COLO829 (cell line): Measurements from ENCODE around the gene SAPCD1.
A peak's percentile ranks its signal among the peaks of the same experiment; 100 is the strongest.

Source experiments
- DNase-seq: peaks from one replicate; pipeline ENCODE4 v3.0.0; 2012; ENCODE audit warnings: low spot score

The SAPCD1 gene

GRCh38 chr6:31762356-31762755 is at the start of gene SAPCD1:
TSS of gene SAPCD1 (plus strand) at chr6:31762656. CDS start at chr6:31763055, 399 bp downstream.
- no peak for DNase-seq

- DNase-seq: no peak
Observed at GRCh38 chr6:31713465-31713864, 49.0 kb upstream of the SAPCD1 start.

DNA sequence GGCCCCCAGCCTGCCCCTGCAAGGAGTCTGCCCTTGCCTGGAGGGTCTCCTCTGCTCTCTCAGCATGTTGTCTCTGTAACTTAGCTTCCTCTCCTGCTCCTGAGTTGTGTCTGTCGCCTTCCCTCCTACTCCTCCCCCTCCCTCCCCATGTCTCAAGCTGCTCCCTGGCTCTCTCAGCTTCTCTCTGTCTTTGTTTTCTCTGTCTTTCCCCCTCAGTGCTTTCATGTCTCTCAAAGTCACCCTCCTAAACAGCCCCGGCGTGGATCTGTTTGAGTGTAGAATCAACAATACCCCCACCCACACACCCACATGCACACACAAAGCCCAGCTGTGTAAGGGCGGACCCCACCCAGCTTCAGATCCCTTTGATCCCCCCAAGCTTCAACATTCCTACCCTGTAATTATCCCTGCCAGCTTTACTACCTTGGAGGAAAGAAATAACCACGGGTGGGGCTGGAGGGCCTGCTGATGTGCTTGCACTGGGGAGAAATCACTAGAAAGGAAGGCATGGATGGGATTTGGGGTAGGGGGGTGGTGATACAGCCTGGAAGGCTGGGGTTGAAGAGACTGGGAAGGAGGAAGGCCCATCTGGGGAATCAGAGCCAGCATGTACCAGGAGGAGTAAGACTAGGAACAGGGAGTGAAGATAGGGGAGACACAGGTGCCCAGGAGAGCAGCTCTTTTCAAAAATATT is 48.3 kb upstream of the SAPCD1 start:
- DNase-seq: no peak

GRCh38 chr6:31715022-31715958 is 47.2 kb upstream of the SAPCD1 start, which contains the start of gene LY6G6D:
TSS of gene LY6G6D (plus strand) at chr6:31715348. CDS start at chr6:31715356, 8 bp downstream.
- DNase-seq: no peak

- no peak for DNase-seq
Observed at GRCh38 chr6:31717499-31718222, 44.8 kb upstream of the SAPCD1 start.

DNA sequence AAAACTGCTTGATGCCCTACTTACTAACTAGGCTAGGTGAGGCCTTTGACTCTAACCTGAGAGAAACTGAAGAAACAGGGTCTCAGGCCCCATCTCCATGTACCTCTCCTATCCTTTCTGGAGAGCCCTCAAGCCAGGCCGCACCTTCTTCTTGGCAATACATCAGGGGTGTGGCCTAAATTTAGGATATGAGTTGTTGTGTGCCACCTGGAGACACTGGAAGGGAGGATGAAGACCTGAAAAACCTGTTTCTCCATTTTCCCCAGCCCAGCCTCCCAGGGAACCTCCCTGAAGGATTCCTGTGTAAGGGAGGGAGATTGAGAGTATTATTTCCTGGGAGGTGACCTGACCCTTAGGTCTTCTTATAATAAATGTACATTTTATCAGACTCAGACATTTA is 44.2 kb upstream of the SAPCD1 start:
- DNase-seq: no peak

DNA sequence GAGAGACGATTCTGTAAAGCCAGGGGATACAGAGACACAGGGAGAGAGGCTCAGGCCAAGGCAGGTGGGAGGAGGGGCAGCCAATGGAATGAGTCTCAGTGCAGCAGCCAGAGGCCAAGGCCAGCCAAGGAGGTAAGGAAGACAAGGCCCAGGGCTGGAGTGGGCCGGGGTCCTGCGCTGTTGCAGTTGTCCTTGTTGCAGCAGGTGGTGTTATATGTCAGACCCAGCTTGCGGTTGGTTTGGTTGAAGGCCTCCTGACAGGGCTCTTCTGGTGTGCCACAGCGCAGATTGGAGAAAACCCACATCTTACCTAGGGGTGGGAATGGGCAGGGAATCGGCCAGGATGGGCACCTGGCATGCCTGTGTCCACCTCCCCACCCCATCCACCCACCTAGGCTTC is 43.5 kb upstream of the SAPCD1 start:
- no peak for DNase-seq

DNA sequence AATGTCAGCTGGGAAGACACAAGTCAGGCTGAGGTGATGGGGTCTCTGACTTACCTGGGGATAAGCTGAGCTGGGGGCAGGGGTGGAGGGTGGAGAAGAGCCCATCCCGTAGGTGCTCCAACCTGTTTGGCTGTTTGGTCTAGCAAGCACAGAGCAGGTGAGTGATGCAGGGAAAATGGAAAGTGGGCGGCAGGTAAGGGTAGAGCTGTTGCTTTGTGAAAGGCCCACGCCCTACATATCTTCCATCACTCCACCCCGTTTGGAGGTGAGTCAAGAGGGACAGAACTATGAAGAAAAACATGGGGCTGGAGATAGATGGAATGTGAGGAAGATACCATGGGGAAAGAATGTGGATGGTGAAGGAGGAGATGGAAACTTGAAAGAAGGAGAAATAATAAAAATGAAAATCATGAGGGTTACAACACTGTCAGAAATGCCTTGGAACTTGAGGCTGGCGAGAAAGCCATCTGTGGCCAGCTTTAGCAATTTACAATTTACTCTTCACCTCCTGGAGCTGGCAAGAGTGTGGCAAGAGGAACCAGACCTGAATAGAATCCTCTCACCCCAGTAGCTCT is 42.2 kb upstream of the SAPCD1 start:
- DNase-seq: no peak

GRCh38 chr6:31721351-31722020 is 41.0 kb upstream of the SAPCD1 start, which contains the start of gene LY6G6C:
TSS of gene LY6G6C (minus strand) at chr6:31721746. CDS start at chr6:31721679, 67 bp downstream.
- no peak for DNase-seq

DNA sequence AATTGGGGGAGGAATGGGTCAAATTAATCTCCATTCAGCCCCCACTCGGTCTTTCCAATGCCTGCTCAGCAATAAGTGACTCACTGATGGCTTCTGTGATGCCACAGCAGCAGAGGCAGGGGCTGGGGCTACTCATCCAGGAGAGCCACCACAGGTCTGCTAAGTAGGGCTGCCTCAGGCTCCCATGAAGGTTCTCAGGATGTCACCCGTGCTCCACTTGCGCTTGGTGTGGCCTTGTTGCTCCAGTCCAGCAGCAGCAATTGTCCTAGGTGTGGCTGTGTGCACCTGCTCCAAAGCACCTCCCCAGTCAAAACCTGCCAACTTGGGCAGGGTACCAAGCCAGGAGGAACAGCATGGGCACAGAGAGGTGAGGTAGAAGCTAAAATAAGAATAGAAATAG is 40.3 kb upstream of the SAPCD1 start:
- no peak for DNase-seq

DNA sequence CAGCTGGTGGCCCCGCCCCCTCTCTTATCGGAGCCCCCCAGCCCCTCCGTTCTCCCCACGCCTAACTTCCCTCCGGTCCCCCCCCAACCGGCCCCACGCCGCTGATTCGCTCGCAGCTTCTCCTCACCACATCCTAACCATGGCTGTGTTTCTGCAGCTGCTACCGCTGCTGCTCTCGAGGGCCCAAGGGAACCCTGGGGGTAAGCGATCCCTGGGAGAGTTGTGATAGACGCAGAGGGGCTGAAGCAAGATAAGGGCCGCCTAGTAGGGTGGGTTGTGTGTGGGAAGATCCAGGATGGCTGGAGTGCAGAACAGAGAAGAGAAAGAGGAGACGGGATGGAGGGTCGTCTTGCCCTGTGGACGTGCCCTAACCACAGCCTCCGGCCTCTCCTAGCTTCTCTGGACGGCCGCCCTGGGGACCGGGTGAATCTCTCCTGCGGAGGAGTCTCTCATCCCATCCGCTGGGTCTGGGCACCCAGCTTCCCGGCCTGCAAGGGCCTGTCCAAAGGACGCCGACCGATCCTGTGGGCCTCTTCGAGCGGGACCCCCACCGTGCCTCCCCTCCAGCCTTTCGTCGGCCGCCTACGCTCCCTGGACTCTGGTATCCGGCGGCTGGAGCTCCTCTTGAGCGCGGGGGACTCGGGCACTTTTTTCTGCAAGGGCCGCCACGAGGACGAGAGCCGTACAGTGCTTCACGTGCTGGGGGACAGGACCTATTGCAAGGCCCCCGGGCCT is 39.0 kb upstream of the SAPCD1 start, which contains the start of gene MPIG6B:
MPIG6B (plus strand) TSS at position 129 of the 735 bp plus-strand sequence; CDS start at position 140, 11 bp downstream.
- no peak for DNase-seq

DNA sequence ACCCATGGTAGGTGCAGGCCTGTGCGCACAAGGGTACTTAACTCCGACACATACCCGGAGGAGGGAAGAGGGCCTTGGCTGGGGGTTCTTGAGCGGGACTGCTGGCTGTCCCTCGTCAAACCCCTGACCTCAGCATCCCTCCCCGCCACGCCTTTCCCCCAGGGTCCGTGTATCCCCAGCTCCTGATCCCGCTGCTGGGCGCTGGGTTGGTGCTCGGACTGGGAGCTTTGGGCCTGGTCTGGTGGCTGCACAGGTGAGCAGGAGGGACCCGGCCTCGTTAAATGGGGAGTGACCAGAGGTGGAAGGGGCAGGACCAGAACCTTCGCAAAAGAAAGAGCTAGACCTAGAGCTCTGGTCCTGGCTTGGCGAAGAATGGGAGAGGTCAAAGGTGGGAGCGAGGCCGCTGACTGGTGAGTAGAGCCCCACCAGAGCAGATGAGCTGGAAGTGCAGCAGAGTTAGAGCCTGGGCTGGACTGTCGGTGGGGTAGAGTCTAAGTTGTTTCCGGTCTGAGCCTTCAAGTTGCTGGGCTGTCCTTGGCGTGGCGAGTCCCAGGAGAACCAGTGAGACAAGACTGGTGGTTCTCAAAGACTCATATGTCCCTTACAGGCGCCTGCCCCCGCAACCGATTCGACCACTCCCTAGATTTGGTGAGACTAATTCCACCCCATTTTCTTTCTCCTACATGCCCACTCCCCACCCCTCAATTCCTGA is 38.3 kb upstream of the SAPCD1 start:
- no peak for DNase-seq

DNA sequence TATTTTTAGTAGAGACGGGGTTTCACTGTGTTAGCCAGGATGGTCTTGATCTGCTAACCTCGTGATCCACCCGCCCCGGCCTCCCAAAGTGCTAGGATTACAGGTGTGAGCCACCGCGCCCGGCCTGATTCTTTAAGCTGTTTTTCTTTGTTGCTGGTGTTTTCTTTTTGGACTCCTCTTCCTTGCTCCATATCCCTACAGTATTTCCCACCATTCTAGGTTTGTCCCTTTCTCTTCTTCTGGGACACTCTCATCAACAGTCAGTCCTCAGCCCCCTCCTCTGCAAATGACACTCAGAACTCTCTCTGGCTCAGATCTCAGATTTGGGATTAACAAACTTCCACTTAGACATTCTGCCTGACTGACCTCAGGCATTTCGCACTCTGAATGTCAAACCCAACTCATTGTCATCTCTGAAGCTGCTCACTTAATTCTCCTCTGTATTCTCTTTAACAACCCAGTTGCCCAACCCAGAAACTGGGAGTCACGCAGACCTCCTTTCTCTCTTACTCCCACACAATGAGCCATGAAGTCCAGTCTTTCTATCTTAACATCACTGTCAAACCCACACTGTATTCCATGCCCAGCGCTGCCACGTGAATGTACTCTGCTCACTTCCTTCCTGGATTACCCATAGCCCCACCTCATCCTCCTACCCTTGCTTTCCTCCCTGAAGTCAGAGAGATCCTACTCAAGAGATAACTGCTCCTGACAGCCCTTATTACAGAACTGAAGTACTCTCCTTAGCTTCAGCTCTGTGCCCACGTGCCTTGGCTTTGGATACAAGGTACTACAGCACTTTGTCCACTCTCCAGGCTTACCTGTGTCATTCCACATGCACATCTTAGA is 36.7 kb upstream of the SAPCD1 start:
- DNase-seq: peak; percentile 84

DNA sequence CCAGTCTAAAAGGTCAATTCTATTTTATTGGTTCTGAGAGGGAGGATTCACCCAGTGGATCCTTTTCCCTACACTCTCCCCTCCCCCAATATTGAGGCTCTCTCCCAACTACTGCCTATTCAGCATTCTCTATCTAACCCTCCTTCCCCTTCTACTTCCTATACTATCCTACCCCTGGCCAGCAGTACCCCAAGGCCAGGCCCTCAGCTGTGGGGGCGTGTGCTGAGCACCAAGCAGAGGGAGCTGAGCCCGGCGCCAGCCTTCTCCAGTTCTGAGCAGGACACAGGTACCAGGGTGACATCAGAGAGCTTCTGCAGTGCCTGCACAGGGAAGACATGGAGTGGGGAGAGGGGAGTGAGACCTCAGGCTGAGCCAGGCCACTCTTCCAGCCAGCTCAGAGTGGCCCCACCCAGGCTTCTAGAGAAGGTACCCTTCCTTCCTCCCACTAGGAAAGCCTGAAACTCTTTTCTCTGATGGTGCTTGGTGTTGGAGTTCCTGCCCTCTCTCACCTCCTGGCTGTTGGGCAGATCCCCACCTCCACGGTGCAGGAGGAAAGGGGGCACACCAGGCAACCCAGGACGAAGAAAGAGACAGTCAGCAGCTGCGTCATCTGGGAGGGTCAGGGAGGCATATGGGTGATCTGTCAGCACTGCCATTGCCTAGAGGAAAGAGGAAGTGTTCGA is 35.3 kb upstream of the SAPCD1 start:
- DNase-seq: no peak

DNA sequence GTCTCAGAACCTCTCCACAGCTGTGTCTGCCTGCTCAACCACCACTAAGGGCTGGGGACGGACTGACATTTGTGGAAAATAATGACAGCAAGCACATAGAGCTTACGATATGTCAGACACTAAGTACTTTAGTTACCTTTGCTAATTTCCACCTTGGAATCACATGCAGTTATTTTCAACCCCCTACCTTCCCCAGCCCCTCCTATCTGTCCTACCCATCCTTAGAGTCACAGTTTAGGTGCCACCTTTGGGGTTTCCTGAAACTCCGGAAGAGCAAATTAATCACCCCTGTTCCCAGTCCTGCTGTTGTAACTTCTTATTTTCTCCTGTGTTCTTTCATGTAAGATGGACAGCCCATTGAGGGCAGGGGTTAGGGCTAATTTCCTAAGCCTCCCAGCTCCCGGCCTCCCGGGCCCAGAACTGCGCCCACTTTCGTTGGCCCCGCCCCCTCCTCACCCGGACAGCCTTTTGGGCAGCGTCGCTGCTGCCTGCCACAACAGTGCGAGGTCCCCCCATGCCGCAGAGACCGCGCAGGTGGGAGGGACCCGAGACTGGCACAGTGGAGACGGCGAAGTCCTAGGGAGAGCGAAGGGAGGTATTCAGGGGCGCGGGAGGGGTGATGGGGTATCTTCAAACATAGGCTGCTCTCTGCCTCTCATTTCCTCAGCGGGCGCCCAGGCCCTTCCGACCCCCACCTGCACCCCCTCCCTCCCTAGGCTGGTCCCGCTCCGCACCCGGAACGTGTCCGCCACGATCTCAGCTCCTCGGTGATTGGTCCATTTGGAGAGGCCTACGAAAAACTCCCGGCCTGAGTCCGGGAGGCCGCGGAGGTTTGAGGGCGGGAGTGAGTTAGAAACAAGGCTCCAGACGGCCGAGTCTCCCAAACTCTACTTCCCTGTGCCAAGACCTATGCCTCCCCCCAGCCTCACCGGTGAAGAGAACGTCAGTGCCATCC is 34.5 kb upstream of the SAPCD1 start:
- DNase-seq: no peak

DNA sequence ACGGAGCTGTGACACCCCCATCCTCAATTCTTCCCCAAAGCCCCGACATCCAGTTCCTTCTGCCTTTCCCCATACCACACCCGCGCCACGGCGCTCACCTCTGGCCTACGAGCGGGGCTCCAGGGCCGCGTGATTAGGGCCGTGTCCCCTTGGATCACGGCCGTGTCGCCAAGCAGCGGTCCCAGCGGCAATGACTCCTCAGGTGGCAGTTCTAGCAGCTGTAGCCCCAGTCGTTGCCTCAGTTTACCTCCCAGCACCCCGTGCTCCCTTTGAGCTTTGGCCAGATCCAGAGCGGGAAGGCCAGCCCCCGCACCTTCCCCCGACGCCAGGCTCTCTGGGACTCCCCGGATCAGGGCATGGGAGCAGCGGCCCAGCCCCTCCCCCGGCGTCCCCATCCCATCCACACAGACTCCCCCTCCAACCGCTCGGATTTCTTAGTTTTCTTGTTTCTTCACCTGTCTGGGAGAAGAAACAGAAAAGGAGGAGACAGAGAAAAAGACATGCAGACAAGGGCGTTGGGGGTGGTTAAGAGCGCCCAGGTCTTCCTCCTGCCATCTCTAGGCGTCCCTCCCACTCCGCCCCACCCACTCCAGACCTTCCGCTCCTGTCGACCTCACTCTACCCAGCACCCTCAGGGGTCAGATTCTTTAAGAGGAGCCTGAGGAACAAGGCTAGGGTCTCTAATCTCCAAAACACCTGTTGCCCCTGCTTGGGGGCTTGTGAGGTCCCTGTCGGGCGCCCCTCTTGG is 33.5 kb upstream of the SAPCD1 start, which contains the start of gene DDAH2:
DDAH2 (minus strand) TSS at position 533 of the 748 bp plus-strand sequence; CDS start at position 395, 138 bp downstream.
- no peak for DNase-seq
